Smooth muscle cell (in vitro differentiated cells): ENCODE measurements around the gene SMDT1. TPM values are rescaled to one million over a fixed set of nuclear protein-coding genes. Genes with fewer than 3 reads are reported as not detected.

ENCODE experiments used
- DNase-seq: peaks from one replicate; lab custom pipeline; 2025; ENCODE audit not compliant: unreplicated experiment; lab: John Stamatoyannopoulos, UW
- H2AFZ ChIP-seq: fragments of 200-600 bp; sonication (generic); 2 replicates; pipeline ENCODE4 v1.6.0; 2016; ENCODE audit warnings: antibody characterized with exemption, low read depth, mild to moderate bottlenecking
- H3F3A ChIP-seq: fragments of 200-600 bp; sonication (generic); 2 replicates; pipeline ENCODE4 v1.6.0; 2017; ENCODE audit warnings: antibody characterized with exemption, low read depth
- H3K27ac ChIP-seq: fragments of 200-600 bp; sonication (generic); 2 replicates; pipeline ENCODE4 v1.5.1; 2016; ENCODE audit warnings: low read depth, mild to moderate bottlenecking
- H3K27me3 ChIP-seq: fragments of 200-600 bp; sonication (generic); 2 replicates; pipeline ENCODE4 v1.6.1; 2016; ENCODE audit warnings: low read depth, mild to moderate bottlenecking
- H3K36me3 ChIP-seq: fragments of 200-600 bp; sonication (generic); 2 replicates; pipeline ENCODE4 v1.5.1; 2016; ENCODE audit warnings: low read depth
- H3K4me1 ChIP-seq: fragments of 200-600 bp; sonication (generic); 2 replicates; pipeline ENCODE4 v1.5.1; 2016; ENCODE audit warnings: low read depth
- H3K4me2 ChIP-seq: fragments of 200-600 bp; sonication (generic); 2 replicates; pipeline ENCODE4 v1.6.0; 2016; ENCODE audit warnings: mild to moderate bottlenecking
- H3K4me3 ChIP-seq: fragments of 200-600 bp; sonication (generic); 2 replicates; pipeline ENCODE4 v1.5.1; 2016; ENCODE audit warnings: mild to moderate bottlenecking
- H3K79me2 ChIP-seq: fragments of 200-600 bp; sonication (generic); 2 replicates; pipeline ENCODE4 v1.6.0; 2016; ENCODE audit warnings: low read depth, mild to moderate bottlenecking
- H3K9ac ChIP-seq: fragments of 200-600 bp; sonication (generic); 2 replicates; pipeline ENCODE4 v1.6.0; 2016; ENCODE audit warnings: low read depth
- H3K9me3 ChIP-seq: fragments of 200-600 bp; sonication (generic); replicated peaks from 2 replicates; pipeline ENCODE4 v1.5.1; 2016; ENCODE audit warnings: low read depth
- H4K20me1 ChIP-seq: fragments of 200-600 bp; sonication (generic); 2 replicates; pipeline ENCODE4 v1.6.0; 2016; ENCODE audit warnings: low read depth
- CTCF ChIP-seq: fragments of 200-600 bp; sonication (generic); IDR thresholded peaks from 2 replicates; pipeline ENCODE4 v1.5.1; 2017; ENCODE audit warnings: borderline replicate concordance, mild to moderate bottlenecking, antibody characterized with exemption; ENCODE audit not compliant: insufficient read depth, poor library complexity, severe bottlenecking
- WGBS: methylation state at CpG from one replicate; pipeline ENCODE4 v1.1.7; 2016; ENCODE audit warnings: low lambda C conversion rate; 5-methylcytosine and 5-hydroxymethylcytosine counted together
- polyA plus RNA-seq: library from polyadenylated mRNA; unstranded; fragments of >200 nt; fragmentation: Nextera tagmentation; extraction: Ambion mirVana; gene quantifications from 2 replicates; pipeline ENCODE4 v1.2.1, GENCODE V29; 2016
- small RNA-seq: library from RNA; depleted of rRNA; stranded (forward); fragments of <200 nt; gene quantifications from one replicate; pipeline ENCODE3, GENCODE V24; 2014
- total RNA-seq: library from RNA; depleted of rRNA; stranded (reverse); fragments of >200 nt; gene quantifications from 2 replicates; pipeline ENCODE4 v1.2.3, GENCODE V29; 2014

Gene SMDT1
- total and polyA plus RNA-seq, 2 experiments from 2014 or later = 4.4 to 57.9 TPM

- no peaks in the 10 kb centered on the region for H3K36me3 ChIP-seq
- DNase-seq = no peak
- no peak overlapping the region for H3K4me3 ChIP-seq
- H3K27me3 ChIP-seq = no peaks in the 10 kb centered on the region
- no peaks in the 10 kb centered on the region for H3K79me2 ChIP-seq
- TF ChIP-seq CTCF = no peak
- 81% methylated on average over 8 of the region's 8 CpGs for WGBS
- no peaks in the 10 kb centered on the region for H3F3A ChIP-seq
- no peak overlapping the region for H3K4me2 ChIP-seq
- no peak overlapping the region for H3K27ac ChIP-seq
- H3K9ac ChIP-seq = no peak overlapping the region
- no peak overlapping the region for H2AFZ ChIP-seq
- no peaks in the 10 kb centered on the region for H3K4me1 ChIP-seq
- no peaks in the 10 kb centered on the region for H3K9me3 ChIP-seq
- no peaks in the 10 kb centered on the region for H4K20me1 ChIP-seq
Measured at GRCh38 chr22:42131562-42131961, 52.1 kb downstream of the SMDT1 start.

DNA sequence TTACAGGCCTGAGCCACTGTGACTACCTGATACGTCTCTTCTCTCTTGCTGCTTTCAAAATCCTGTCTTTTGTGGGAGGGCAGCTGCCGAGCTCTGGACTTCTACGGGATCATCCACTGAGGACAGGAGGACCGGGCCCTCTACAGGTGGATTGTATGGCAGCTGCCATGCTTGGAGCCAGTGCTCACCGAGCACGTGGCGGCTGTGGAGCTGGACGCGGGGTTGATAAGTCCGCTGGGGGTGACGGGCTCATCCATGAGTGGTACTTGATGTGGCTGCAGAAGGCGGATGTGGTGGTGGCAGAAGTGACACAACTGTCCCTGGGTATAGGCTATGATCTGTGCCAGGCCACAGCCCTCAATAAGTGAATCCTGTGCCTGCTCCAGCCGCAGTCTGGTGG, 53.0 kb downstream of the SMDT1 start:
- Histone ChIP-seq H3K9me3 (no peaks in the 10 kb centered on the region), H3F3A (no peaks in the 10 kb centered on the region), H3K4me3 (no peak overlapping the region), H3K27ac (no peak overlapping the region), H3K4me2 (no peak overlapping the region), H3K79me2 (no peaks in the 10 kb centered on the region), H2AFZ (no peak overlapping the region), H3K9ac (no peak overlapping the region), H3K36me3 (no peaks in the 10 kb centered on the region), H3K4me1 (no peaks in the 10 kb centered on the region), H4K20me1 (no peaks in the 10 kb centered on the region), H3K27me3 (no peaks in the 10 kb centered on the region)
- TF ChIP-seq CTCF = no peak
- DNase-seq = no peak
- WGBS = 81% methylated on average over 13 of the region's 13 CpGs

Small RNA genes within 50 kb of the gene (small RNA-seq; reads per million reads assigned to genes)
- gene SNORD13P1 = not detected

Other genes starting within 250 kb of the SMDT1 start
- 62.9 and 70.3 TPM in 2 replicates for gene SREBF2, start 246.6 kb upstream of the SMDT1 start, total RNA-seq
- 68.5 and 78.2 TPM in 2 replicates for gene SREBF2, start 246.6 kb upstream of the SMDT1 start, polyA plus RNA-seq
- gene SHISA8, start 164.6 kb upstream of the SMDT1 start, total RNA-seq = not detected in 2 replicates
- gene SHISA8, start 164.6 kb upstream of the SMDT1 start, polyA plus RNA-seq = 0.11 TPM in 1 of 2 replicates, not detected in the other
- not detected in 2 replicates for gene TNFRSF13C, start 152.9 kb upstream of the SMDT1 start, total RNA-seq
- 0.15 and 0.37 TPM in 2 replicates for gene TNFRSF13C, start 152.9 kb upstream of the SMDT1 start, polyA plus RNA-seq
- gene CENPM, start 132.5 kb upstream of the SMDT1 start, total RNA-seq = 3.5 and 5.6 TPM in 2 replicates
- 13.5 and 16.0 TPM in 2 replicates for gene CENPM, start 132.5 kb upstream of the SMDT1 start, polyA plus RNA-seq
- 0.99 and 1.3 TPM in 2 replicates for gene SEPTIN3, start 110.3 kb upstream of the SMDT1 start, total RNA-seq
- 0.65 and 1.1 TPM in 2 replicates for gene SEPTIN3, start 110.3 kb upstream of the SMDT1 start, polyA plus RNA-seq
- gene WBP2NL, start 80.9 kb upstream of the SMDT1 start, total RNA-seq = not detected in 2 replicates
- 0.10 and 0.26 TPM in 2 replicates for gene WBP2NL, start 80.9 kb upstream of the SMDT1 start, polyA plus RNA-seq
- gene NAGA, start 8.9 kb upstream of the SMDT1 start, total RNA-seq = 33.8 and 35.0 TPM in 2 replicates
- gene NAGA, start 8.9 kb upstream of the SMDT1 start, polyA plus RNA-seq = 35.6 and 36.1 TPM in 2 replicates
- gene PHETA2, start 5.5 kb upstream of the SMDT1 start, total RNA-seq = 6.7 and 10.8 TPM in 2 replicates
- gene PHETA2, start 5.5 kb upstream of the SMDT1 start, polyA plus RNA-seq = 12.1 and 15.9 TPM in 2 replicates
- gene NDUFA6, start 11.1 kb downstream of the SMDT1 start, total RNA-seq = 103 and 114 TPM in 2 replicates
- gene NDUFA6, start 11.1 kb downstream of the SMDT1 start, polyA plus RNA-seq = 264 and 284 TPM in 2 replicates
- gene CYP2D6, start 51.1 kb downstream of the SMDT1 start, total RNA-seq = 0.63 and 0.99 TPM in 2 replicates
- gene CYP2D6, start 51.1 kb downstream of the SMDT1 start, polyA plus RNA-seq = 0.41 and 0.70 TPM in 2 replicates
- 23.3 and 26.8 TPM in 2 replicates for gene TCF20, start 191.0 kb downstream of the SMDT1 start, total RNA-seq
- 3.4 and 3.7 TPM in 2 replicates for gene TCF20, start 191.0 kb downstream of the SMDT1 start, polyA plus RNA-seq